Transverse colon (tissue), 4 donors: ENCODE data around the gene HTRA3.

Experiments
- CTCF ChIP-seq, 5 experiments: fragments of 200-600 bp in 3 of 5; fragments of 450-650 bp in 2 of 5; sonication (generic) in 3 of 5; IDR thresholded peaks; 1 replicate in 2 of 5; 2 replicates in 3 of 5; pipeline ENCODE4 v1.5.1; 2016 to 2017; ENCODE audit warnings: antibody characterized with exemption in 5 of 5, inconsistent platforms in 3 of 5, mild to moderate bottlenecking in 2 of 5, moderate library complexity in 1 of 5
- POLR2AphosphoS5 ChIP-seq, 3 donors: sonication (generic); formaldehyde crosslinking; IDR thresholded peaks; one replicate each; pipeline ENCODE4 v1.6.1; 2016; ENCODE audit warnings: antibody characterized with exemption in 3 of 3

- TF ChIP-seq CTCF (IDR thresholded peaks at IDR 0.05): no peak
- no peak for TF ChIP-seq POLR2AphosphoS5 (IDR thresholded peaks at IDR 0.05)
Measured at GRCh38 chr4:8321771-8322170, 52.2 kb downstream of the HTRA3 start.
